Peyer's patch (tissue), 4 donors: ENCODE results near the gene CCDC74A. TPM values are rescaled to one million over a fixed set of nuclear protein-coding genes. Genes with fewer than 3 reads are reported as not detected.
"Not testable (repeated sequence)": the region's sequence is repeated elsewhere in the genome, so short reads cannot be mapped to it uniquely, and the experiment has no call there.

Source experiments
- DNase-seq, 3 donors: peaks; one replicate each; pipeline ENCODE4 v3.0.0-alpha.2; 2017 to 2019
- H3K27ac ChIP-seq, 4 donors: fragments of 200-600 bp; sonication (generic); one replicate each; pipeline ENCODE4 v1.5.1; 2016 to 2019
- H3K27me3 ChIP-seq, 2 donors: fragments of 200-600 bp; sonication (generic); one replicate each; pipeline ENCODE4 v1.5.1; 2019
- H3K36me3 ChIP-seq, 3 donors: fragments of 200-600 bp; sonication (generic); one replicate each; pipeline ENCODE4 v1.5.1; 2016 to 2019
- H3K4me1 ChIP-seq, 4 donors: fragments of 200-600 bp; sonication (generic); one replicate each; pipeline ENCODE4 v1.5.1; 2016 to 2019
- H3K4me3 ChIP-seq, 4 donors: fragments of 200-600 bp; sonication (generic); 1 replicate in 3 of 4; 2 replicates in 1 of 4; pipeline ENCODE4 v1.5.1; 2016 to 2019; ENCODE audit warnings: mild to moderate bottlenecking in 1 of 4
- H3K9me3 ChIP-seq, 4 donors: fragments of 200-600 bp; sonication (generic); one replicate each; pipeline ENCODE4 v1.5.1; 2016 to 2019; ENCODE audit warnings: mild to moderate bottlenecking in 1 of 4
- POLR2A ChIP-seq, 2 donors: fragments of 450-650 bp; IDR thresholded peaks; one replicate each; pipeline ENCODE4 v1.5.1; 2017; ENCODE audit warnings: antibody characterized with exemption in 2 of 2, mild to moderate bottlenecking in 2 of 2, moderate library complexity in 2 of 2
- total RNA-seq, 4 donors: library from RNA; depleted of rRNA; stranded (reverse); fragments of >200 nt; gene quantifications; one replicate each; pipeline ENCODE4 v1.1.0, GENCODE V29; 2016
- TF ChIP-seq, protein P1 (sequence below), 6 experiments: fragments of 450-650 bp in 4 of 6; fragments of 200-600 bp in 2 of 6; sonication (generic) in 1 of 6; IDR thresholded peaks; one replicate each; pipeline ENCODE4 v1.5.1; 2017 to 2019; ENCODE audit warnings: antibody characterized with exemption in 6 of 6, mild to moderate bottlenecking in 3 of 6, moderate library complexity in 1 of 6

Gene CCDC74A
- total RNA-seq, 4 donors from 2014 or later = 1.6 TPM; not detected in 3

- Histone ChIP-seq H3K9me3 (no peaks in the 10 kb centered on the region), H3K36me3 (peaks cover 0 to 4% (median 0%) of the 10 kb centered on the region in 3 donors), H3K27me3 (no peaks in the 10 kb centered on the region), H3K4me1 (peaks cover 0 to 31% (median 6%) of the 10 kb centered on the region in 4 donors), H3K4me3 (peak overlapping the region; percentile 81 to 95 (median 90)), H3K27ac (peak overlapping the region; percentile 92 to 97 (median 94))
- no peak for DNase-seq
- TF ChIP-seq, protein P1, sequence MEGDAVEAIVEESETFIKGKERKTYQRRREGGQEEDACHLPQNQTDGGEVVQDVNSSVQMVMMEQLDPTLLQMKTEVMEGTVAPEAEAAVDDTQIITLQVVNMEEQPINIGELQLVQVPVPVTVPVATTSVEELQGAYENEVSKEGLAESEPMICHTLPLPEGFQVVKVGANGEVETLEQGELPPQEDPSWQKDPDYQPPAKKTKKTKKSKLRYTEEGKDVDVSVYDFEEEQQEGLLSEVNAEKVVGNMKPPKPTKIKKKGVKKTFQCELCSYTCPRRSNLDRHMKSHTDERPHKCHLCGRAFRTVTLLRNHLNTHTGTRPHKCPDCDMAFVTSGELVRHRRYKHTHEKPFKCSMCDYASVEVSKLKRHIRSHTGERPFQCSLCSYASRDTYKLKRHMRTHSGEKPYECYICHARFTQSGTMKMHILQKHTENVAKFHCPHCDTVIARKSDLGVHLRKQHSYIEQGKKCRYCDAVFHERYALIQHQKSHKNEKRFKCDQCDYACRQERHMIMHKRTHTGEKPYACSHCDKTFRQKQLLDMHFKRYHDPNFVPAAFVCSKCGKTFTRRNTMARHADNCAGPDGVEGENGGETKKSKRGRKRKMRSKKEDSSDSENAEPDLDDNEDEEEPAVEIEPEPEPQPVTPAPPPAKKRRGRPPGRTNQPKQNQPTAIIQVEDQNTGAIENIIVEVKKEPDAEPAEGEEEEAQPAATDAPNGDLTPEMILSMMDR (IDR thresholded peaks at IDR 0.05) = no peak
- TF ChIP-seq POLR2A (IDR thresholded peaks at IDR 0.05) = no peak
These were observed 34.3 kb upstream of the CCDC74A start for GRCh38 chr2:131493199-131493968.

DNA sequence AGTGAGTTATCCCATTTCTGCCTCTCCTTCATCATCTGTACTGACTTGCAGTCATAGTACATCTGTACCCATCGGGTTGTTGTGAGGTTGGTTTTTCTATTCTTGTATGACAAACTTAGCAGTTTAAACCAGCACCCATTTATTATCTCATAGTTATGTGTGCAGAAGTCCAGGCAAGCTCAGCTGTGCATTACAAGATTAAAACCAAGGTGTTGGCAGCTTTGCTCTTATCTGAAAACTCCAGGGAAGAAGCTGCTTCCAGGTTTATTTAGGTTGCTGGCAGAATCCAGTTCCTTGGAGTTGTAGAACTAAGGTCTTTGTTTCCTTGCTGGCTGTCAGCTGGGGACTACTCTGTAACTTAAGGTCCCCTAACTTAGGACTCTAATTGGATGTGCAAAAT, 32.2 kb upstream of the CCDC74A start:
- not testable (repeated sequence) for DNase-seq, H3K9me3 ChIP-seq, H3K27ac ChIP-seq, H3K27me3 ChIP-seq, H3K4me3 ChIP-seq
- Histone ChIP-seq H3K36me3 (peaks cover 0 to 15% (median 0%) of the 10 kb centered on the region in 3 donors), H3K4me1 (peaks cover 0 to 27% (median 6%) of the 10 kb centered on the region in 4 donors)

DNA sequence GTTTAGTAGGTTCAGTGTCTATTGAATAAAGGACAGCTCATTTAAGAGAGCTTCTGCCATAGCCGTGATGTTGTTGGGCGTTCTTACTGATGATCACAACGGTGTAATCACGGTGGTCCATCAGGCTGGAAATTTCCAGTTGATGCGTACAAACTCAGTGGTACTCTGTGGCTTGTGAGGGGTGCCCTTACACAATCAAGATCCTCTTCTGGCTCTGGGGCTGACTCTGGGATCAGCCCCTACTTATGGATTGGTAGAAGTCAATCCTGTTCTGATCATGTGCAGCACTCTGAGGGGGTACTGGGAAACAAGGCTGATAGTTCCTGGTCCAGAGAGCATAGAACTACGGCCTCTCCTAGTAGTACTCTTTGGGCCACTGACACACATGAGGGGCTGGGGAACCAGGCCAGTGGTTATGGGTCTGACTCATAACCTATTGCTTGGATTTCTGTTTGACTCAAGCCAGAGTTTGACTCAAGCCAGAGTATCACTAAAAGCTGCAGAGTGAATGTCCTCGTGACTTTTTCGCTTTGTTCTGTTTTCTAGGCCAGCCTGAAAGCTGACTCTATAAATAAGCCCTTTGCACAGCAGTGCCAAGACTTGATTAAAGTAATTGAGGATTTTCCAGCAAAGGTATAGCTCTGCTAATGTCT, 29.2 kb upstream of the CCDC74A start:
- not testable (repeated sequence) for H3K9me3 ChIP-seq

DNA sequence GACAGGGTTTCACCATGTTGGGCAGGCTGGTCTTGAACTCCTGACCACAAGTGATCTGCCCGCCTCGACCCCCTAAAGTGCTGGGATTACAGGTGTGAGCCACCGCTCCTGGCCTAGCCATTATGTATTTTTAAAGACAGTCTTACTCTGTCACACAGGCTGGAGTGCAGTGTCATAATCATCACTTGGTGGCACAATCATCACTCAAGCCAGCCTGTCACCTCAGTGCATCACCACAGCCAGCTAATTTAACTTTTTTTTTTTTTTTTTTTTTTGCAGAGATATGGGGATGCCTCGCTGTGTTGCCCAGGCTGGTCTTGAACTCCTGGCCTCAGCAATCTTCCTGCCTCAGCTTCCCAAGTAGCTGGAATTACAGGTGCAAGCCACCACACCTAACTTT, 24.1 kb upstream of the CCDC74A start:
- not testable (repeated sequence) for DNase-seq, H3K4me3 ChIP-seq, H3K9me3 ChIP-seq, H3K4me1 ChIP-seq, H3K27ac ChIP-seq, H3K27me3 ChIP-seq
- peaks cover 0 to 87% (median 0%) of the 10 kb centered on the region in 3 donors for H3K36me3 ChIP-seq

More for the DNA sequence above, 29.2 kb upstream of the CCDC74A start:
- H3K36me3 ChIP-seq = peaks cover 0 to 44% (median 0%) of the 10 kb centered on the region in 3 donors
- not testable (repeated sequence) for DNase-seq, H3K27me3 ChIP-seq, H3K27ac ChIP-seq, H3K4me3 ChIP-seq
- peaks cover 0 to 17% (median 4%) of the 10 kb centered on the region in 4 donors for H3K4me1 ChIP-seq

DNA sequence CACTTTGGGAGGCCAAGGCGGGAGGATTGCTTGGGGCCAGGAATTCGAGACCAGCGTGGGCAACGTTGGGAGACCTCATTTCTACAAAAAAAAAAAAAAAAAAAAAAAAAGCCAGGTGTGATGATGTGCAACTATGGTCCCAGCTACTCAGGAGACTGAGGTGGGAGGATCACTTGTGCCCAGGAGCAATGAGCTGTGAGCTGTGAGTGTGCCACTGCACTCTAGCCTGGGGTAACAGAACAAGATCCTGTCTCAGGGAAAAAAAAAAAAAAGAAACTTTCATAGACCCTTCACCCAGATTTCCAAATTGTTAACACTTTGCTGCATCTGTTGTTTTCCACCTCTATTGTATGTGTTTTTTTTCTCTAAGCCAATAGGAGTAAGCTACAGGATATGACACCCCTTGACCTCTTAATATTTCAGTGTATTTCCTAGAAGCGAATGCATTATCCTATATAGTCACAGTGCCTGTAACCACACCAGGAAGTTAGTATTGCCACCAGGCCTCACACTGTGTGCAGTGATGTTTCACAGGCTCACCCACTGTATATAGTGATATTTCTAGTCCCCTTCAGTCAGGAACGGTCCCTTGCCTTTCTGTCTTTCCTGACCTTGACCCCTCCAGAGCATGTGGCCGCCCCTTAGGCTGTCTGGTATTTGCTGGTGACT, 23.5 kb upstream of the CCDC74A start:
- H3K27me3 ChIP-seq, H3K4me3 ChIP-seq, H3K9me3 ChIP-seq, DNase-seq, H3K4me1 ChIP-seq: not testable (repeated sequence)
- Histone ChIP-seq H3K27ac (peak overlapping the region in 1 of 4 donors; percentile 19), H3K36me3 (peaks cover 0 to 93% (median 0%) of the 10 kb centered on the region in 3 donors)

DNA sequence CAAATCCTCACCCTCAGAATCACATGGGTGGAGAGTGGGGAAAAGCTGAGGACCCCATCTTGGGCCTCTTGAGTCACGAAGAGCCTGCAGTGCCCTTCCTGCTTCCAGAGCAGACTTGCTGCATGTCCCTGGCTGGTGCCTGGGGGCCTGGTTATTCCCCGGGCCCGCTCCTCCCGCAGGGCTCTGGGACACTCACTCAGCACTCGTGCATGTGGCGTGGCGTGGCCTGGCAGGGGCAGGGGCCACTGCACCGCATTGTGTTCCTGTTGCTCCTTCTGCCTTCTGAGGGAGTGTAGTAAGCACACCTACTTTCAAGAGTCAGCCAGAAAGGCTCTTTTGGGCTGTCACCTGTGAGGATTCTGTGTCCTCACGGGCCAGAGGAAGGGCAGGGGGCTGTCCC, 18.1 kb upstream of the CCDC74A start:
- TF ChIP-seq, protein P1 (IDR thresholded peaks at IDR 0.05) = no peak
- no peak for TF ChIP-seq POLR2A (IDR thresholded peaks at IDR 0.05)
- H3K36me3 ChIP-seq = peaks cover 0 to 59% (median 0%) of the 10 kb centered on the region in 3 donors
- no peaks in the 10 kb centered on the region for H3K4me1 ChIP-seq
- no peaks in the 10 kb centered on the region for H3K27me3 ChIP-seq
- H3K9me3 ChIP-seq = no peaks in the 10 kb centered on the region
- no peak for DNase-seq
- H3K4me3 ChIP-seq = no peak overlapping the region
- no peak overlapping the region for H3K27ac ChIP-seq

GRCh38 chr2:131511291-131511968, 16.3 kb upstream of the CCDC74A start:
- not testable (repeated sequence) for H3K27ac ChIP-seq, H3K4me3 ChIP-seq, H3K9me3 ChIP-seq, H3K4me1 ChIP-seq, H3K27me3 ChIP-seq, DNase-seq
- H3K36me3 ChIP-seq = peaks cover 0 to 44% (median 0%) of the 10 kb centered on the region in 3 donors

- not testable (repeated sequence) for H3K9me3 ChIP-seq, DNase-seq, H3K4me1 ChIP-seq, H3K4me3 ChIP-seq, H3K27me3 ChIP-seq, H3K27ac ChIP-seq
- peaks cover 0 to 39% (median 0%) of the 10 kb centered on the region in 3 donors for H3K36me3 ChIP-seq
These were observed 15.5 kb upstream of the CCDC74A start for GRCh38 chr2:131511969-131512870.

- not testable (repeated sequence) for H3K4me1 ChIP-seq, H3K27ac ChIP-seq, H3K27me3 ChIP-seq, H3K4me3 ChIP-seq, H3K9me3 ChIP-seq
- peak in 1 of 3 donors; percentile 22 for DNase-seq
- peaks cover 0 to 34% (median 0%) of the 10 kb centered on the region in 3 donors for H3K36me3 ChIP-seq
These were observed 13.1 kb upstream of the CCDC74A start for GRCh38 chr2:131514408-131515166.

DNA sequence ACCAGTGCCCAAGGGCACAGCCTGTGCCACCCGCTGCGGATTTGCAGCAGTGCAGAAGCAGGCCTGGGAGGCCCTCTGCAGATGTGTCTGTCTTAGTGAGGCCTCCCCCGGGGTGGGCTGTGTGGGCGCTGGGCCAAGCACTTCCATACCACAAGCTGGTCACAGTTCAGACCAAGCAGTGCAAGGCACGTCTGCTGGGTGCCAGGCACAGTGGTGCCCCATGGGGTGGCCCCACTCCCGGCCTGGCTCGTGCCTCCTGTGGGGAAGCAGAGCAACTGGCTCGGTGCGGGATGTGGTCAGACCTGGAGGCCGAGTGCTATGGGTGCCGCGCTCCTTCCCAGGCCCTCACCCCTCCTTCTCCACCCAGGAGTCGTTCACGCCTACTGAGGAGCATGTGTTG, 12.5 kb upstream of the CCDC74A start:
- not testable (repeated sequence) for H3K4me3 ChIP-seq, H3K27me3 ChIP-seq, H3K4me1 ChIP-seq, H3K27ac ChIP-seq, H3K9me3 ChIP-seq
- peak in 1 of 3 donors; percentile 23 for DNase-seq
- peaks cover 0 to 34% (median 0%) of the 10 kb centered on the region in 3 donors for H3K36me3 ChIP-seq
